Adrenal gland (tissue), 5 donors: Measurements from ENCODE around the gene SYNJ2.

ENCODE experiments used
- POLR2A ChIP-seq, 2 donors: fragments of 450-650 bp; IDR thresholded peaks; one replicate each; pipeline ENCODE4 v1.6.1; 2017; ENCODE audit warnings: antibody characterized with exemption in 2 of 2, mild to moderate bottlenecking in 2 of 2, moderate library complexity in 1 of 2
- TF ChIP-seq, protein P1 (sequence below), 6 experiments: fragments of 450-650 bp in 4 of 6; fragments of 200-600 bp in 2 of 6; sonication (generic) in 1 of 6; IDR thresholded peaks; 1 replicate in 5 of 6; 2 replicates in 1 of 6; pipeline versions ENCODE4 v1.5.1 to v1.8.0; 2016 to 2021; ENCODE audit warnings: antibody characterized with exemption in 6 of 6, mild to moderate bottlenecking in 2 of 6, moderate library complexity in 1 of 6
- donor health status: DM: no; HTN: no; CAD: no.

DNA sequence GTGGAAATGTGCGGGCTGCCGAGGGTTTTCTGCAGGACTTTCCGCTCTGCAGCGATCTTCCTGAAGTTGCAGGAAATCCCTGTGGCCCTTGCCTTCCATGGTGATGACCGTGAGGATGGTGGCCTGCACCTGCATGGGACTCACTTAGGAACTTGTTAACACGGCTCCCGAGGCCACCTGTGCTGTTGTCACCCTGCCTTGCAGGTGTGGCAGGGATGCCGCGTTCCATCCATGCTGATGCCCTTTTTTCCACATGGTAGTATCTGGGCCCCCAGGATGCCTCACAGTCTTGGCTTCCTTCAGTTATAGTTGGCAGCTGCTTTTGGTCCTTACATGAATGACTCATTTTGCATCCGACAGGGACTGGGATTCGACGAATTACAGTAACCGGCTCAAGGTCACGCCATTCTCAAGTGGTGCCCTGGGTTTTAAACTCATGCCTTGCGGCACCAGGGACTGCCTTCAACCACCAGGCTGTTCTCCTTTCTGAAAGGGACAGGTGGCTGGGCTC lies 37.2 kb downstream of the SYNJ2 start:
- TF ChIP-seq, protein P1, sequence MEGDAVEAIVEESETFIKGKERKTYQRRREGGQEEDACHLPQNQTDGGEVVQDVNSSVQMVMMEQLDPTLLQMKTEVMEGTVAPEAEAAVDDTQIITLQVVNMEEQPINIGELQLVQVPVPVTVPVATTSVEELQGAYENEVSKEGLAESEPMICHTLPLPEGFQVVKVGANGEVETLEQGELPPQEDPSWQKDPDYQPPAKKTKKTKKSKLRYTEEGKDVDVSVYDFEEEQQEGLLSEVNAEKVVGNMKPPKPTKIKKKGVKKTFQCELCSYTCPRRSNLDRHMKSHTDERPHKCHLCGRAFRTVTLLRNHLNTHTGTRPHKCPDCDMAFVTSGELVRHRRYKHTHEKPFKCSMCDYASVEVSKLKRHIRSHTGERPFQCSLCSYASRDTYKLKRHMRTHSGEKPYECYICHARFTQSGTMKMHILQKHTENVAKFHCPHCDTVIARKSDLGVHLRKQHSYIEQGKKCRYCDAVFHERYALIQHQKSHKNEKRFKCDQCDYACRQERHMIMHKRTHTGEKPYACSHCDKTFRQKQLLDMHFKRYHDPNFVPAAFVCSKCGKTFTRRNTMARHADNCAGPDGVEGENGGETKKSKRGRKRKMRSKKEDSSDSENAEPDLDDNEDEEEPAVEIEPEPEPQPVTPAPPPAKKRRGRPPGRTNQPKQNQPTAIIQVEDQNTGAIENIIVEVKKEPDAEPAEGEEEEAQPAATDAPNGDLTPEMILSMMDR (IDR thresholded peaks at IDR 0.05), result peak in 1 of 6 experiments; percentile 9
- TF ChIP-seq POLR2A (IDR thresholded peaks at IDR 0.05), result no peak
